SK-N-SH (cell line): ENCODE results near the gene PGM5. TPM values are rescaled to one million over a fixed set of nuclear protein-coding genes. Genes with fewer than 3 reads are reported as not detected.

Experiments used
- CTCF ChIA-PET: fragments of 300-600, 350-600 bp; formaldehyde crosslinking; extraction: SDS; loops from one replicate; lab custom pipeline; 2021; lab: Yijun Ruan, JAX
- POLR2A ChIA-PET: fragments of 350-600 bp; sonication (Branson Sonifier 250); formaldehyde crosslinking; extraction: SDS; loops from one replicate; lab custom pipeline; 2020; ENCODE audit warnings: antibody characterized with exemption, inconsistent platforms; lab: Yijun Ruan, JAX
- DNase-seq: peaks from one replicate; pipeline ENCODE4 v3.0.0; 2012
- H2AFZ ChIP-seq: fragments of 200-600 bp; sonication (generic); 2 replicates; pipeline ENCODE4 v1.8.1; 2016; ENCODE audit warnings: antibody characterized with exemption, mild to moderate bottlenecking, low read depth
- H3F3A ChIP-seq: fragments of 200-600 bp; sonication (generic); replicated peaks from 2 replicates; pipeline ENCODE3; 2016; ENCODE audit warnings: antibody characterized with exemption, mild to moderate bottlenecking; ENCODE audit not compliant: insufficient read depth
- H3K27ac ChIP-seq, 2 experiments: fragments of 200-500 bp in 1 of 2; fragments of 200-600 bp in 1 of 2; sonication (Bioruptor generic) in 1 of 2; sonication (generic), shearing (Covaris generic) in 1 of 2; 2 replicates each; pipeline versions ENCODE4 v1.5.1 to v1.6.1; 2014 to 2016; ENCODE audit warnings: low read depth in 2 of 2, inconsistent platforms in 1 of 2, low read length in 1 of 2, mild to moderate bottlenecking in 1 of 2, mixed read lengths in 1 of 2
- H3K27me3 ChIP-seq: fragments of 200-600 bp; sonication (generic), shearing (Covaris generic); 2 replicates; pipeline ENCODE4 v1.6.1; 2016; ENCODE audit warnings: mixed run types; ENCODE audit not compliant: insufficient read depth
- H3K36me3 ChIP-seq, 2 experiments: fragments of 200-500 bp in 1 of 2; fragments of 200-600 bp in 1 of 2; sonication (Bioruptor generic) in 1 of 2; sonication (generic) in 1 of 2; replicated peaks in 1 of 2; 2 replicates each; pipeline versions ENCODE3 to v1.5.1; 2014 to 2016; ENCODE audit warnings: low read length in 1 of 2, mild to moderate bottlenecking in 1 of 2; ENCODE audit not compliant: insufficient read depth in 2 of 2, control insufficient read depth in 1 of 2
- H3K4me1 ChIP-seq, 2 experiments: fragments of 200-500 bp in 1 of 2; fragments of 200-600 bp in 1 of 2; sonication (Bioruptor generic) in 1 of 2; sonication (generic), shearing (Covaris generic) in 1 of 2; 2 replicates each; pipeline versions ENCODE4 v1.5.1 to v1.6.1; 2014 to 2016; ENCODE audit warnings: low read depth in 1 of 2, low read length in 1 of 2, mixed run types in 1 of 2; ENCODE audit not compliant: insufficient read depth in 2 of 2, control insufficient read depth in 1 of 2
- H3K4me2 ChIP-seq: fragments of 200-600 bp; sonication (generic), shearing (Covaris generic); 2 replicates; pipeline ENCODE4 v1.6.1; 2017; ENCODE audit warnings: mixed run types
- H3K4me3 ChIP-seq, 2 experiments: fragments of 200-500 bp in 1 of 2; fragments of 200-600 bp in 1 of 2; sonication (Bioruptor generic) in 1 of 2; sonication (generic), shearing (Covaris generic) in 1 of 2; 2 replicates each; pipeline versions ENCODE4 v1.5.1 to v1.8.1; 2014 to 2016; ENCODE audit warnings: low read depth in 2 of 2, inconsistent platforms in 1 of 2, low read length in 1 of 2, mild to moderate bottlenecking in 1 of 2, mixed read lengths in 1 of 2, moderate library complexity in 1 of 2
- H3K79me2 ChIP-seq: fragments of 200-600 bp; sonication (generic); 2 replicates; pipeline ENCODE4 v1.8.1; 2017; ENCODE audit warnings: mild to moderate bottlenecking; ENCODE audit not compliant: insufficient read depth
- H3K9ac ChIP-seq: fragments of 200-600 bp; sonication (generic); 2 replicates; pipeline ENCODE4 v1.6.1; 2017; ENCODE audit warnings: mixed run types
- H3K9me2 ChIP-seq: fragments of 200-600 bp; sonication (generic); 2 replicates; pipeline ENCODE4 v1.6.1; 2017; ENCODE audit warnings: mixed run types
- H3K9me3 ChIP-seq: fragments of 200-600 bp; sonication (generic); 2 replicates; pipeline ENCODE4 v1.6.1; 2017; ENCODE audit warnings: mixed run types, mild to moderate bottlenecking, moderate library complexity
- H4K20me1 ChIP-seq: fragments of 200-600 bp; sonication (generic); 2 replicates; pipeline ENCODE4 v1.6.1; 2017; ENCODE audit warnings: mild to moderate bottlenecking, mixed run types; ENCODE audit not compliant: insufficient read depth
- CTCF ChIP-seq: fragments of 200-600 bp; sonication (generic); IDR thresholded peaks from 2 replicates; pipeline ENCODE4 v1.6.1; 2017; ENCODE audit warnings: antibody characterized with exemption, mild to moderate bottlenecking, moderate library complexity
- EZH2phosphoT487 ChIP-seq: fragments of 200-600 bp; sonication (generic); IDR thresholded peaks from 2 replicates; pipeline ENCODE4 v1.6.1; 2017; ENCODE audit warnings: low read depth, mixed run types, mild to moderate bottlenecking, antibody characterized with exemption, moderate library complexity, borderline replicate concordance
- FOXJ3 ChIP-seq: sonication (generic); formaldehyde crosslinking; IDR thresholded peaks from 2 replicates; pipeline ENCODE4 v1.5.1; 2020; ENCODE audit warnings: mild to moderate bottlenecking, missing genetic modification reagents
- GABPA ChIP-seq: IDR thresholded peaks from 2 replicates; pipeline ENCODE4 v1.4.0; 2012; ENCODE audit warnings: low read depth, mild to moderate bottlenecking
- GATA2 ChIP-seq: sonication (generic); formaldehyde crosslinking; IDR thresholded peaks from 2 replicates; pipeline ENCODE4 v1.5.0; 2020; ENCODE audit warnings: mild to moderate bottlenecking, missing genetic modification reagents
- IRF3 ChIP-seq: fragments of 150-350 bp; IDR thresholded peaks from 2 replicates; pipeline ENCODE4 v1.6.1; 2016; ENCODE audit warnings: mild to moderate bottlenecking, low read depth, low read length
- JUND ChIP-seq: IDR thresholded peaks from 2 replicates; pipeline ENCODE4 v1.4.0; 2012
- MAX ChIP-seq: IDR thresholded peaks from 2 replicates; pipeline ENCODE4 v1.4.0; 2012; ENCODE audit warnings: low read depth
- MEF2A ChIP-seq: IDR thresholded peaks from 2 replicates; pipeline ENCODE4 v1.4.0; 2012; ENCODE audit warnings: low read depth, borderline replicate concordance
- NFIC ChIP-seq: IDR thresholded peaks from 2 replicates; pipeline ENCODE4 v1.4.0; 2012; ENCODE audit warnings: borderline replicate concordance
- POLR2AphosphoS5 ChIP-seq: IDR thresholded peaks from 2 replicates; pipeline ENCODE4 v1.6.1; 2012; ENCODE audit warnings: low read depth, low read length
- RAD21 ChIP-seq: IDR thresholded peaks from 2 replicates; pipeline ENCODE4 v1.6.1; 2012; ENCODE audit warnings: mild to moderate bottlenecking, low read length
- RCOR1 ChIP-seq: fragments of 150-350 bp; IDR thresholded peaks from 2 replicates; pipeline ENCODE4 v1.6.1; 2017; ENCODE audit warnings: antibody characterized with exemption, low read length
- TAF1 ChIP-seq: IDR thresholded peaks from 2 replicates; pipeline ENCODE4 v1.6.1; 2012; ENCODE audit warnings: low read depth, mild to moderate bottlenecking, low read length, moderate library complexity, borderline replicate concordance
- TCF12 ChIP-seq: IDR thresholded peaks from 2 replicates; pipeline ENCODE4 v1.4.0; 2012
- TEAD4 ChIP-seq: IDR thresholded peaks from 2 replicates; pipeline ENCODE4 v1.4.0; 2012; ENCODE audit warnings: mild to moderate bottlenecking, borderline replicate concordance; ENCODE audit not compliant: insufficient read depth
- USF1 ChIP-seq: IDR thresholded peaks from 2 replicates; pipeline ENCODE4 v1.4.0; 2012; ENCODE audit warnings: low read depth, borderline replicate concordance
- YY1 ChIP-seq: IDR thresholded peaks from 2 replicates; pipeline ENCODE4 v1.4.0; 2012; ENCODE audit warnings: low read depth, mild to moderate bottlenecking
- ZBTB33 ChIP-seq: IDR thresholded peaks from 2 replicates; pipeline ENCODE4 v1.4.0; 2012; ENCODE audit warnings: low read depth, borderline replicate concordance
- WGBS: methylation state at CpG from one replicate; pipeline ENCODE4 v1.1.6; 2017; ENCODE audit warnings: low lambda C conversion rate; 5-methylcytosine and 5-hydroxymethylcytosine counted together
- polyA plus RNA-seq, 3 experiments: library from polyadenylated mRNA; depleted of rRNA; stranded (reverse); fragments of >200 nt; gene quantifications; 2 replicates each; pipeline ENCODE4 v1.2.3, GENCODE V29; 2012
- TF ChIP-seq, protein P1 (sequence below): fragments of 150-350 bp; IDR thresholded peaks from 2 replicates; pipeline ENCODE4 v1.6.1; 2017; ENCODE audit warnings: antibody characterized with exemption, low read length, low read depth, borderline replicate concordance

Gene PGM5
- polyA plus RNA-seq, 1 of the 3 experiments (the other 2 are of a cell fraction) = not detected

DNA sequence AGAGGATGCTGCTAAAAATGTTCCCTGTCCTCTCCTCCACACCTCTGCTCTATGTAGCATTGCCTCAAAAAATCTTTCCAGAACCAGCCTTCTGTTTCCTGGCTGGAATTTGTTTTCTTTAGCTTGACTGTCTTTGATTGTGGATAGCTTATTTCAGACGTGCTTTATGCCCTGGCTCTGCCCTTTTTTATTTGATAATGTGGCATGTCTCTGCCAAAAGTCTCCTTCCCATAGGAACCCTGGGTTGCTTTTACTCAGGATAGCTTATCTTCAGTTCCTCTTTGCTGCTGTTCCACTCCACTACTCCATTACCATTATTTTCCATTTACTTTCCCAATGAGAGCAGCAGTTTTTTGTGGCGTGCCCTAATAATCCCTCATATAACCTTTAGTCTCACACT is 185.2 kb downstream of the PGM5 start:
- no peak overlapping the region for H3K9ac ChIP-seq

More for the DNA sequence above, 185.2 kb downstream of the PGM5 start:
- Histone ChIP-seq H3K79me2 (no peaks in the 10 kb centered on the region), H3K4me1 (no peaks in the 10 kb centered on the region), H3K4me3 (no peak overlapping the region), H3K36me3 (no peaks in the 10 kb centered on the region), H3K4me2 (no peak overlapping the region), H3K27ac (no peak overlapping the region), H3K9me2 (no peaks in the 10 kb centered on the region), H4K20me1 (no peaks in the 10 kb centered on the region), H2AFZ (no peak overlapping the region), H3F3A (no peaks in the 10 kb centered on the region), H3K9me3 (no peaks in the 10 kb centered on the region), H3K27me3 (no peaks in the 10 kb centered on the region)
- DNase-seq = no peak
- ChIA-PET POLR2A (no interaction called here), CTCF (interaction anchor here (1.7 kb wide), 1 partner anchor 18 kb away, joined by 5 read pairs; no protein-coding TSS in a partner anchor)
- WGBS = 3% methylated on average over 2 of the region's 2 CpGs
- TF ChIP-seq EZH2phosphoT487 (no peak), MAX (no peak), CTCF (no peak), YY1 (no peak), ZBTB33 (no peak), GABPA (no peak), GATA2 (CRISPR knock-in tag) (no peak), USF1 (no peak), FOXJ3 (no peak), IRF3 (no peak), TCF12 (no peak), MEF2A (no peak), RCOR1 (no peak), NFIC (no peak), JUND (no peak), POLR2AphosphoS5 (no peak), TEAD4 (no peak), RAD21 (no peak), TAF1 (no peak)
- TF ChIP-seq, protein P1, sequence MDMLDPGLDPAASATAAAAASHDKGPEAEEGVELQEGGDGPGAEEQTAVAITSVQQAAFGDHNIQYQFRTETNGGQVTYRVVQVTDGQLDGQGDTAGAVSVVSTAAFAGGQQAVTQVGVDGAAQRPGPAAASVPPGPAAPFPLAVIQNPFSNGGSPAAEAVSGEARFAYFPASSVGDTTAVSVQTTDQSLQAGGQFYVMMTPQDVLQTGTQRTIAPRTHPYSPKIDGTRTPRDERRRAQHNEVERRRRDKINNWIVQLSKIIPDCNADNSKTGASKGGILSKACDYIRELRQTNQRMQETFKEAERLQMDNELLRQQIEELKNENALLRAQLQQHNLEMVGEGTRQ = no peak
